Natural killer cell (primary cell): ENCODE measurements around the gene CCDC57. TPM values are rescaled to one million over a fixed set of nuclear protein-coding genes. Genes with fewer than 3 reads are reported as not detected.

Experiments
- ATAC-seq, 3 donors: fragments of 150-1000 bp in 2 of 3; fragments of 200-7000 bp in 1 of 3; cut with Tn5 transposase; 1 replicate in 1 of 3; 2 replicates in 2 of 3; pipeline ENCODE4 v1.10.0; 2021; ENCODE audit warnings: mild to moderate bottlenecking in 2 of 3, moderate library complexity in 2 of 3
- DNase-seq, 2 donors: peaks; one replicate each; pipeline versions ENCODE4 v3.0.0 to v3.0.0-alpha.2; 2013 to 2021; ENCODE audit warnings: mixed read lengths in 1 of 2
- H3K27ac ChIP-seq: one replicate; pipeline ENCODE4 v1.5.1; 2013; ENCODE audit warnings: mild to moderate bottlenecking, low read length
- H3K27me3 ChIP-seq: one replicate; pipeline ENCODE4 v1.6.1; 2013; ENCODE audit warnings: low read length; ENCODE audit not compliant: control insufficient read depth, insufficient read depth
- H3K36me3 ChIP-seq: one replicate; pipeline ENCODE4 v1.6.1; 2013; ENCODE audit warnings: low read length; ENCODE audit not compliant: control insufficient read depth, insufficient read depth
- H3K4me1 ChIP-seq: one replicate; pipeline ENCODE4 v1.6.1; 2013; ENCODE audit warnings: low read length; ENCODE audit not compliant: control insufficient read depth, insufficient read depth
- H3K4me3 ChIP-seq: one replicate; pipeline ENCODE4 v1.5.1; 2013; ENCODE audit warnings: low read length
- H3K9me3 ChIP-seq: one replicate; pipeline ENCODE4 v1.6.1; 2013; ENCODE audit warnings: low read length; ENCODE audit not compliant: control insufficient read depth, insufficient read depth
- H3K27ac Mint-ChIP-seq, 2 donors: one replicate each; pipeline ENCODE4 v1.8.0; 2022; ENCODE audit warnings: mild to moderate bottlenecking in 2 of 2, mixed read lengths in 2 of 2, moderate library complexity in 1 of 2
- H3K27me3 Mint-ChIP-seq, 2 donors: one replicate each; pipeline ENCODE4 v1.8.0; 2022; ENCODE audit warnings: low read depth in 2 of 2, mixed read lengths in 2 of 2
- H3K36me3 Mint-ChIP-seq: one replicate; pipeline ENCODE4 v1.8.0; 2022; ENCODE audit warnings: mixed read lengths
- H3K4me1 Mint-ChIP-seq, 2 donors: one replicate each; pipeline ENCODE4 v1.8.0; 2022; ENCODE audit warnings: mixed read lengths in 2 of 2
- H3K4me3 Mint-ChIP-seq: one replicate; pipeline ENCODE4 v1.8.0; 2022; ENCODE audit warnings: mild to moderate bottlenecking, moderate library complexity, mixed read lengths
- H3K9me3 Mint-ChIP-seq, 2 donors: one replicate each; pipeline ENCODE4 v1.8.0; 2022; ENCODE audit warnings: mixed read lengths in 2 of 2
- WGBS: methylation state at CpG from one replicate; pipeline ENCODE4 v1.1.7; 2013; ENCODE audit warnings: missing lambda C conversion rate; ENCODE audit not compliant: insufficient coverage; 5-methylcytosine and 5-hydroxymethylcytosine counted together
- intact Hi-C: fragments of 100-400 bp; cut with micrococcal nuclease; formaldehyde crosslinking; loops from one replicate; pipeline ENCODE4 v1.14.2; 2022
- total RNA-seq, 4 donors: library from RNA; stranded (reverse); fragments of 120-200 nt in 1 of 4; gene quantifications; one replicate each; pipeline versions ENCODE4 v1.2.3 to v1.2.4, GENCODE V29; 2013 to 2022
- TF ChIP-seq, protein P1 (sequence below): fragments of 200-600 bp; IDR thresholded peaks from one replicate; pipeline ENCODE4 v1.8.0; 2022; ENCODE audit warnings: antibody characterized with exemption

CCDC57 gene
- total RNA-seq, 3 donors from 2014 or later (not counting 1 experiment from before 2014, with no cell fraction given): 69.7 to 79.2 (median 75.1) TPM

DNA sequence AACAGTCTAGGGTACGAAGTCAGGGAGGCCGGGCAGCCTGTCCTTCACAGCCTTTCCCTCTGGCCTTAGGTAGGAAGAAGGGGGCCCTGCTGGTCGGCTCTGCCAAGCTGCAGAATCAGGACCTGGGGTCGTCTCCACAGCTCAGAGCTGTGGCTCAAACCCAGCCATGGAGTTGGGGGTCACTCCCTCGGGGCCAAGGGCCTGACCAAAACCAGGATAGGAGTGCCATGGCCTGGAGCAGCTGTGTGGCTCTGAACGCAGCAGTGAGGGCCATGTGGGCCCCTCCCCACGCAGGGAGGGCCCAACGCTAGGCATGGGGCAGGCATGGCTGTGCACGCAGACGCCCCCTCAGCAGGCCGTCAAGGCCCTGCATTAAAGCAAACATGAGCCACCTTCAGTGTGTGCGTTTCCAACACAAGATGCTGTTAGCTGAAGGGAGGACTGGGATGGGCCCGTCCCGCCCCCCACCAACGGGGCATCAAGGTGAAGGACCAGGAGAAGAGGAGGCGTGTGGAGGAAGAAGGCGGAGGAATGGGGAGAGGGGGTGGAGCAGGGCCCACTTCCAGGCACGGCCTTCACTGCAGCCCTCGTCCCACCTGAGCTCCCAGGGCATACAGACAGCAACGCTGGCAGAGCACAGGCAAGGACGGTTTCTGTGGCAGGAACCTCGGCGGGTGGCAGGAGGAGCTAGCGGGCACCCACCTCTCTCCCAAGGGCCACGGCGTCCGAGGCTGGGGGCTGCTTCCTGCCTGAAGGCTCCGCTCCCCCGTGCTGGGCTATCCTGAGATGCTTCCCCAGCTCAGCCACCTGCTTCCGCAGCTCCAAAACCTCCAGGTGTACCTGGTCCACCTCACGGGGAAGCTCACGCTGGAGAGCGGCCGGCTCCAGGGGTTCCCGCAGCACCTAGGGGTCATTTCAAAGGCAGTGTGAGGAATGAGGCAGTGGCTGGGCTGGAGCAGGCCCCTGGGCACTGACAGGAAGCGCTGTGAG, 55.3 kb downstream of the CCDC57 start:
- no peak overlapping the region for H3K4me3 Mint-ChIP-seq
- Histone ChIP-seq H3K9me3 (no peaks in the 10 kb centered on the region), H3K4me3 (no peak overlapping the region), H3K36me3 (peaks cover 3% of the 10 kb centered on the region), H3K27ac (no peak overlapping the region), H3K4me1 (peaks cover 5% of the 10 kb centered on the region), H3K27me3 (no peaks in the 10 kb centered on the region)
- H3K9me3 Mint-ChIP-seq: no peaks in the 10 kb centered on the region
- H3K27me3 Mint-ChIP-seq: no peaks in the 10 kb centered on the region
- no peak overlapping the region for H3K27ac Mint-ChIP-seq
- H3K4me1 Mint-ChIP-seq: no peaks in the 10 kb centered on the region
- ATAC-seq: no peak
- WGBS: 93% methylated on average over 36 of the region's 36 CpGs
- TF ChIP-seq, protein P1, sequence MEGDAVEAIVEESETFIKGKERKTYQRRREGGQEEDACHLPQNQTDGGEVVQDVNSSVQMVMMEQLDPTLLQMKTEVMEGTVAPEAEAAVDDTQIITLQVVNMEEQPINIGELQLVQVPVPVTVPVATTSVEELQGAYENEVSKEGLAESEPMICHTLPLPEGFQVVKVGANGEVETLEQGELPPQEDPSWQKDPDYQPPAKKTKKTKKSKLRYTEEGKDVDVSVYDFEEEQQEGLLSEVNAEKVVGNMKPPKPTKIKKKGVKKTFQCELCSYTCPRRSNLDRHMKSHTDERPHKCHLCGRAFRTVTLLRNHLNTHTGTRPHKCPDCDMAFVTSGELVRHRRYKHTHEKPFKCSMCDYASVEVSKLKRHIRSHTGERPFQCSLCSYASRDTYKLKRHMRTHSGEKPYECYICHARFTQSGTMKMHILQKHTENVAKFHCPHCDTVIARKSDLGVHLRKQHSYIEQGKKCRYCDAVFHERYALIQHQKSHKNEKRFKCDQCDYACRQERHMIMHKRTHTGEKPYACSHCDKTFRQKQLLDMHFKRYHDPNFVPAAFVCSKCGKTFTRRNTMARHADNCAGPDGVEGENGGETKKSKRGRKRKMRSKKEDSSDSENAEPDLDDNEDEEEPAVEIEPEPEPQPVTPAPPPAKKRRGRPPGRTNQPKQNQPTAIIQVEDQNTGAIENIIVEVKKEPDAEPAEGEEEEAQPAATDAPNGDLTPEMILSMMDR: no peak
- no peak for DNase-seq
- intact Hi-C loops: no loop called here
- no peaks in the 10 kb centered on the region for H3K36me3 Mint-ChIP-seq

- WGBS: 90% methylated on average over 14 of the region's 14 CpGs
- Histone ChIP-seq H3K4me1 (peaks cover 5% of the 10 kb centered on the region), H3K4me3 (no peak overlapping the region), H3K27me3 (no peaks in the 10 kb centered on the region), H3K36me3 (peaks cover 3% of the 10 kb centered on the region), H3K9me3 (no peaks in the 10 kb centered on the region), H3K27ac (no peak overlapping the region)
- Mint-ChIP-seq H3K4me3 (no peak overlapping the region), H3K27me3 (no peaks in the 10 kb centered on the region), H3K36me3 (no peaks in the 10 kb centered on the region), H3K9me3 (no peaks in the 10 kb centered on the region), H3K27ac (no peak overlapping the region), H3K4me1 (no peaks in the 10 kb centered on the region)
- TF ChIP-seq, protein P1: no peak
- ATAC-seq (no peak), DNase-seq (no peak)
- intact Hi-C loops: no loop called here
Measured at GRCh38 chr17:82156284-82156925, 56.2 kb downstream of the CCDC57 start.

- Histone ChIP-seq H3K4me1 (peaks cover 5% of the 10 kb centered on the region), H3K27ac (no peak overlapping the region), H3K27me3 (no peaks in the 10 kb centered on the region), H3K9me3 (no peaks in the 10 kb centered on the region), H3K36me3 (peaks cover 3% of the 10 kb centered on the region), H3K4me3 (no peak overlapping the region)
- H3K4me3 Mint-ChIP-seq: no peak overlapping the region
- no peak overlapping the region for H3K27ac Mint-ChIP-seq
- ATAC-seq (no peak), DNase-seq (no peak)
- intact Hi-C loops: no loop called here
- H3K4me1 Mint-ChIP-seq: no peaks in the 10 kb centered on the region
- 95% methylated on average over 9 of the region's 9 CpGs for WGBS
- H3K27me3 Mint-ChIP-seq: no peaks in the 10 kb centered on the region
- no peaks in the 10 kb centered on the region for H3K36me3 Mint-ChIP-seq
- TF ChIP-seq, protein P1: no peak
- H3K9me3 Mint-ChIP-seq: no peaks in the 10 kb centered on the region
Measured at GRCh38 chr17:82155606-82156005, 57.0 kb downstream of the CCDC57 start.
